Activated T-cell treated with anti-CD3 and anti-CD28 coated beads, Interleukin-2, amount 50 U/mL, for 1 hour (primary cell): ENCODE measurements around the gene C9orf78.
A peak's percentile ranks its signal among the peaks of the same experiment; 100 is the strongest.

ENCODE experiments used
- DNase-seq: peaks from one replicate; pipeline ENCODE4 v3.0.0-alpha.2; 2020

The C9orf78 gene

GRCh38 chr9:129839324-129840023 lies 4.4 kb upstream of the C9orf78 start:
- no peak for DNase-seq

- DNase-seq, result no peak
Measured at GRCh38 chr9:129838707-129839259, 3.7 kb upstream of the C9orf78 start.

GRCh38 chr9:129836311-129837007 lies 1.4 kb upstream of the C9orf78 start:
- DNase-seq, result peak; percentile 56

- DNase-seq, result no peak
Measured at GRCh38 chr9:129835860-129836223, 767 bp upstream of the C9orf78 start.

GRCh38 chr9:129834489-129835127 lies 467 bp downstream of the C9orf78 start:
- DNase-seq, result no peak

- no peak for DNase-seq
Measured at GRCh38 chr9:129832982-129833381, 2.1 kb downstream of the C9orf78 start.

- no peak for DNase-seq
Measured at GRCh38 chr9:129828969-129829368, 6.1 kb downstream of the C9orf78 start.

- no peak for DNase-seq
Measured at GRCh38 chr9:129828051-129828450, 7.0 kb downstream of the C9orf78 start.

GRCh38 chr9:129826759-129827158 lies 8.3 kb downstream of the C9orf78 start:
- DNase-seq, result no peak

GRCh38 chr9:129826344-129826743 lies 8.7 kb downstream of the C9orf78 start:
- DNase-seq, result no peak

- DNase-seq, result peak; percentile 91
Measured at GRCh38 chr9:129823935-129824601, 11.0 kb downstream of the C9orf78 start, which contains the start of gene TOR1A. Gene TOR1A (minus strand): TSS chr9:129824136. CDS start chr9:129824085, 51 bp downstream.

- no peak for DNase-seq
Measured at GRCh38 chr9:129823542-129823934, 11.5 kb downstream of the C9orf78 start.

GRCh38 chr9:129822898-129823541 lies 12.1 kb downstream of the C9orf78 start:
- DNase-seq, result no peak

GRCh38 chr9:129816501-129817435 lies 18.3 kb downstream of the C9orf78 start:
- no peak for DNase-seq

GRCh38 chr9:129815278-129815677 lies 19.8 kb downstream of the C9orf78 start:
- no peak for DNase-seq

- no peak for DNase-seq
Measured at GRCh38 chr9:129814432-129815223, 20.4 kb downstream of the C9orf78 start.

GRCh38 chr9:129813661-129814060 lies 21.4 kb downstream of the C9orf78 start:
- DNase-seq, result no peak

- DNase-seq, result no peak
Measured at GRCh38 chr9:129812385-129812784, 22.7 kb downstream of the C9orf78 start.

- DNase-seq, result no peak
Measured at GRCh38 chr9:129811967-129812363, 23.1 kb downstream of the C9orf78 start.

GRCh38 chr9:129810788-129811187 lies 24.3 kb downstream of the C9orf78 start:
- DNase-seq, result no peak

GRCh38 chr9:129810116-129810515 lies 25.0 kb downstream of the C9orf78 start:
- no peak for DNase-seq
